ENCODE measurements around the gene SELP. TPM values are rescaled to one million over a fixed set of nuclear protein-coding genes. Genes with fewer than 3 reads are reported as not detected.
A peak's percentile ranks its signal among the peaks of the same experiment; 100 is the strongest.

The SELP gene
- total RNA-seq, 1 donor from 2014 or later: not detected

- H3K9me3 Mint-ChIP-seq: no peaks in the 10 kb centered on the region
- no peak overlapping the region for H2AFZ ChIP-seq (replicated peaks)
- no peak overlapping the region for H3K4me3 ChIP-seq
- no peak for TF ChIP-seq EZH2 (IDR thresholded peaks at IDR 0.05)
- TF ChIP-seq EZH2phosphoT487 (IDR thresholded peaks at IDR 0.05): no peak
- no peak for TF ChIP-seq CTCF (IDR thresholded peaks at IDR 0.05)
- H3K27ac ChIP-seq: no peak overlapping the region
- H3K27me3 ChIP-seq: no peaks in the 10 kb centered on the region
- DNase-seq (ENCODE audit: low spot score): peak; percentile 11
- no peaks in the 10 kb centered on the region for H4K20me1 ChIP-seq (ENCODE audit: low read depth)
- H3K36me3 Mint-ChIP-seq: no peaks in the 10 kb centered on the region
- H3K9ac ChIP-seq: no peak overlapping the region
- H3K4me2 ChIP-seq: no peak overlapping the region
- H3K4me3 Mint-ChIP-seq: no peak overlapping the region
- no peaks in the 10 kb centered on the region for H3K79me2 ChIP-seq (ENCODE audit: low read depth)
- peaks cover 3% of the 10 kb centered on the region for H3K27me3 Mint-ChIP-seq (ENCODE audit: insufficient read depth, low read depth)
- no peaks in the 10 kb centered on the region for H3K36me3 ChIP-seq
- H3K4me1 ChIP-seq: no peaks in the 10 kb centered on the region
- no peaks in the 10 kb centered on the region for H3K9me3 ChIP-seq (ENCODE audit: low read depth)
- H3F3A ChIP-seq (ENCODE audit: low read depth): no peaks in the 10 kb centered on the region
- no peak overlapping the region for H3K27ac Mint-ChIP-seq
- no peaks in the 10 kb centered on the region for H3K4me1 Mint-ChIP-seq
These were observed 14.4 kb upstream of the SELP start for GRCh38 chr1:169644297-169644696.

GRCh38 chr1:169634877-169635276, 5.0 kb upstream of the SELP start:
- H3K79me2 ChIP-seq (ENCODE audit: low read depth): no peaks in the 10 kb centered on the region
- H3K4me2 ChIP-seq: no peak overlapping the region
- Mint-ChIP-seq H3K27me3 (ENCODE audit: insufficient read depth, low read depth) (peaks cover 3% of the 10 kb centered on the region), H3K27ac (no peak overlapping the region), H3K4me1 (no peaks in the 10 kb centered on the region), H3K9me3 (peaks cover 22% of the 10 kb centered on the region), H3K4me3 (no peak overlapping the region), H3K36me3 (peaks cover 3% of the 10 kb centered on the region)
- H3K4me3 ChIP-seq: no peak overlapping the region
- H3K9me3 ChIP-seq (ENCODE audit: low read depth): peaks cover 3% of the 10 kb centered on the region
- no peaks in the 10 kb centered on the region for H3K4me1 ChIP-seq
- TF ChIP-seq EZH2phosphoT487 (IDR thresholded peaks at IDR 0.05) (no peak), CTCF (IDR thresholded peaks at IDR 0.05) (no peak)
- no peaks in the 10 kb centered on the region for H3K36me3 ChIP-seq
- H3F3A ChIP-seq (ENCODE audit: low read depth): no peaks in the 10 kb centered on the region
- DNase-seq (ENCODE audit: low spot score): no peak
- no peak overlapping the region for H2AFZ ChIP-seq (replicated peaks)
- H3K9ac ChIP-seq: no peak overlapping the region
- H3K27ac ChIP-seq: no peak overlapping the region
- no peaks in the 10 kb centered on the region for H4K20me1 ChIP-seq (ENCODE audit: low read depth)
- no peaks in the 10 kb centered on the region for H3K27me3 ChIP-seq

GRCh38 chr1:169634145-169634544, 4.2 kb upstream of the SELP start:
- H3K79me2 ChIP-seq (ENCODE audit: low read depth): no peaks in the 10 kb centered on the region
- no peak for TF ChIP-seq EZH2phosphoT487 (IDR thresholded peaks at IDR 0.05)
- no peak for TF ChIP-seq EZH2 (IDR thresholded peaks at IDR 0.05)
- TF ChIP-seq CTCF (IDR thresholded peaks at IDR 0.05): no peak
- H3F3A ChIP-seq (ENCODE audit: low read depth): no peaks in the 10 kb centered on the region
- Mint-ChIP-seq H3K27ac (no peak overlapping the region), H3K9me3 (peaks cover 22% of the 10 kb centered on the region), H3K27me3 (ENCODE audit: insufficient read depth, low read depth) (peaks cover 3% of the 10 kb centered on the region), H3K36me3 (peaks cover 3% of the 10 kb centered on the region), H3K4me1 (no peaks in the 10 kb centered on the region), H3K4me3 (no peak overlapping the region)
- no peaks in the 10 kb centered on the region for H4K20me1 ChIP-seq (ENCODE audit: low read depth)
- H3K9ac ChIP-seq: no peak overlapping the region
- no peaks in the 10 kb centered on the region for H3K4me1 ChIP-seq
- H2AFZ ChIP-seq (replicated peaks): no peak overlapping the region
- no peak overlapping the region for H3K4me2 ChIP-seq
- no peak overlapping the region for H3K4me3 ChIP-seq
- H3K36me3 ChIP-seq: no peaks in the 10 kb centered on the region
- no peak for DNase-seq (ENCODE audit: low spot score)
- H3K27ac ChIP-seq: no peak overlapping the region
- no peaks in the 10 kb centered on the region for H3K27me3 ChIP-seq
- H3K9me3 ChIP-seq (ENCODE audit: low read depth): peaks cover 3% of the 10 kb centered on the region
